ENCODE results near the gene GSN.

DNA sequence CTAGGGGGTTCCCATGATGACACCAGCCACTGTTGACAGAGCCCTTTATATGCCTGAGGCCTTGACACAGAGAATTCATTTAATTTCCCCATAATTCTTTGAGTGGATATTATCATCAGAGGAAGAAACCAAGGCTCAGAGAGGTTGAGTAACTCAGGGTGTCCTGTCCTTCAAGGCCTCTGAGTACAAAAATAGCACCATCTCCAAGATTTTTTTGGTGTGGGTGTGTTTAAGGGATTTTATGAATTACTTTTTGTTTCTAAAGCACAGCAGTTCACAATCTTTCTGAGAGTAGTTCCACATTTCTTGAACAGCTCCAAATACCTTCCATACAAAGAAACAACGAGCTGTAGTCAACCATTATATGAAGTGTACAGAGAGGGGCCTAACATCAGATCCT lies 6.2 kb upstream of the GSN start:
- TF ChIP-seq, protein P1, sequence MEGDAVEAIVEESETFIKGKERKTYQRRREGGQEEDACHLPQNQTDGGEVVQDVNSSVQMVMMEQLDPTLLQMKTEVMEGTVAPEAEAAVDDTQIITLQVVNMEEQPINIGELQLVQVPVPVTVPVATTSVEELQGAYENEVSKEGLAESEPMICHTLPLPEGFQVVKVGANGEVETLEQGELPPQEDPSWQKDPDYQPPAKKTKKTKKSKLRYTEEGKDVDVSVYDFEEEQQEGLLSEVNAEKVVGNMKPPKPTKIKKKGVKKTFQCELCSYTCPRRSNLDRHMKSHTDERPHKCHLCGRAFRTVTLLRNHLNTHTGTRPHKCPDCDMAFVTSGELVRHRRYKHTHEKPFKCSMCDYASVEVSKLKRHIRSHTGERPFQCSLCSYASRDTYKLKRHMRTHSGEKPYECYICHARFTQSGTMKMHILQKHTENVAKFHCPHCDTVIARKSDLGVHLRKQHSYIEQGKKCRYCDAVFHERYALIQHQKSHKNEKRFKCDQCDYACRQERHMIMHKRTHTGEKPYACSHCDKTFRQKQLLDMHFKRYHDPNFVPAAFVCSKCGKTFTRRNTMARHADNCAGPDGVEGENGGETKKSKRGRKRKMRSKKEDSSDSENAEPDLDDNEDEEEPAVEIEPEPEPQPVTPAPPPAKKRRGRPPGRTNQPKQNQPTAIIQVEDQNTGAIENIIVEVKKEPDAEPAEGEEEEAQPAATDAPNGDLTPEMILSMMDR (IDR thresholded peaks at IDR 0.05), result no peak
- no peak for TF ChIP-seq POLR2A (IDR thresholded peaks at IDR 0.05)

Measured in Peyer's patch (tissue), 4 donors.